H9 (cell line): Measurements from ENCODE around the gene SLC6A18. TPM values are rescaled to one million over a fixed set of nuclear protein-coding genes. Genes with fewer than 3 reads are reported as not detected.
A peak's percentile ranks its signal among the peaks of the same experiment; 100 is the strongest.

Source experiments
- DNase-seq: peaks from one replicate; pipeline ENCODE4 v3.0.0-alpha.2; 2017
- H2AFZ ChIP-seq: one replicate; pipeline ENCODE4 v1.6.1; 2013; ENCODE audit warnings: mild to moderate bottlenecking, low read length, control low read depth, moderate library complexity
- H2AK5ac ChIP-seq: 2 replicates; pipeline ENCODE4 v1.6.1; 2013; ENCODE audit warnings: low read length, control low read depth, mixed read lengths; ENCODE audit not compliant: insufficient read length
- H2BK120ac ChIP-seq: one replicate; pipeline ENCODE4 v1.6.1; 2013; ENCODE audit warnings: low read depth, mild to moderate bottlenecking, low read length, control low read depth, inconsistent platforms; ENCODE audit not compliant: poor library complexity, severe bottlenecking
- H2BK12ac ChIP-seq: 2 replicates; pipeline ENCODE4 v1.6.1; 2013; ENCODE audit warnings: low read length, control low read depth, mixed read lengths, low read depth; ENCODE audit not compliant: insufficient read length
- H2BK15ac ChIP-seq: 2 replicates; pipeline ENCODE4 v1.6.1; 2013; ENCODE audit warnings: low read depth, low read length, control low read depth
- H2BK20ac ChIP-seq: one replicate; pipeline ENCODE4 v1.6.1; 2013; ENCODE audit warnings: low read depth, mild to moderate bottlenecking, low read length, control low read depth, inconsistent platforms; ENCODE audit not compliant: poor library complexity, severe bottlenecking
- H2BK5ac ChIP-seq: 2 replicates; pipeline ENCODE4 v1.6.1; 2013; ENCODE audit warnings: low read length, control low read depth, mixed read lengths; ENCODE audit not compliant: insufficient read length
- H3K14ac ChIP-seq: 2 replicates; pipeline ENCODE4 v1.6.1; 2013; ENCODE audit warnings: low read length, control low read depth; ENCODE audit not compliant: insufficient read depth
- H3K18ac ChIP-seq: 2 replicates; pipeline ENCODE4 v1.6.1; 2013; ENCODE audit warnings: low read depth, mild to moderate bottlenecking, mixed read lengths, low read length, control low read depth; ENCODE audit not compliant: insufficient read length
- H3K23ac ChIP-seq: 2 replicates; pipeline ENCODE4 v1.6.1; 2013; ENCODE audit warnings: low read length, control low read depth, mixed read lengths, low read depth; ENCODE audit not compliant: insufficient read length
- H3K23me2 ChIP-seq: 2 replicates; pipeline ENCODE4 v1.6.1; 2013; ENCODE audit warnings: low read depth, mild to moderate bottlenecking, mixed read lengths, low read length, control low read depth; ENCODE audit not compliant: insufficient read length, poor library complexity, severe bottlenecking
- H3K27ac ChIP-seq: 2 replicates; pipeline ENCODE4 v1.5.1; 2013; ENCODE audit warnings: low read length, control low read depth, mixed read lengths, low read depth; ENCODE audit not compliant: insufficient read length
- H3K27me3 ChIP-seq: 2 replicates; pipeline ENCODE4 v1.6.1; 2013; ENCODE audit warnings: low read length, control low read depth, inconsistent platforms; ENCODE audit not compliant: insufficient read depth
- H3K4ac ChIP-seq: 2 replicates; pipeline ENCODE4 v1.6.1; 2013; ENCODE audit warnings: low read depth, mild to moderate bottlenecking, control low read depth, inconsistent platforms, low read length, moderate library complexity
- H3K4me1 ChIP-seq: 2 replicates; pipeline ENCODE4 v1.6.1; 2013; ENCODE audit warnings: low read length, control low read depth, inconsistent platforms; ENCODE audit not compliant: insufficient read depth
- H3K4me2 ChIP-seq: 2 replicates; pipeline ENCODE4 v1.6.1; 2013; ENCODE audit warnings: low read length, control low read depth, mixed read lengths; ENCODE audit not compliant: insufficient read length, insufficient read depth
- H3K56ac ChIP-seq: 2 replicates; pipeline ENCODE4 v1.6.1; 2013; ENCODE audit warnings: low read depth, mild to moderate bottlenecking, mixed read lengths, low read length, control low read depth; ENCODE audit not compliant: insufficient read length
- H3K79me1 ChIP-seq: 2 replicates; pipeline ENCODE4 v1.6.1; 2013; ENCODE audit warnings: low read depth, mild to moderate bottlenecking, moderate library complexity, low read length, control low read depth, inconsistent platforms; ENCODE audit not compliant: insufficient read depth, poor library complexity, severe bottlenecking
- H3K79me2 ChIP-seq: 2 replicates; pipeline ENCODE4 v1.6.1; 2013; ENCODE audit warnings: low read length, control low read depth, inconsistent platforms; ENCODE audit not compliant: insufficient read depth
- H3K9ac ChIP-seq: 2 replicates; pipeline ENCODE4 v1.6.1; 2013; ENCODE audit warnings: low read length, control low read depth, mixed read lengths; ENCODE audit not compliant: insufficient read length; ENCODE audit errors: extremely low read depth
- H3K9me3 ChIP-seq: one replicate; pipeline ENCODE4 v1.6.1; 2013; ENCODE audit warnings: low read depth, low read length, inconsistent platforms; ENCODE audit not compliant: control insufficient read depth
- H3T11ph ChIP-seq: one replicate; pipeline ENCODE4 v1.6.1; 2013; ENCODE audit warnings: mild to moderate bottlenecking, low read length, control low read depth, inconsistent platforms
- H4K20me1 ChIP-seq: one replicate; pipeline ENCODE4 v1.6.1; 2013; ENCODE audit not compliant: control insufficient read depth, insufficient read length, insufficient read depth
- H4K5ac ChIP-seq: 2 replicates; pipeline ENCODE4 v1.6.1; 2013; ENCODE audit warnings: low read depth, mild to moderate bottlenecking, mixed read lengths, low read length, control low read depth; ENCODE audit not compliant: insufficient read length
- H4K8ac ChIP-seq: replicated peaks from 2 replicates; pipeline ENCODE4 v1.6.1; 2013; ENCODE audit warnings: low read length, control low read depth, mixed read lengths, low read depth; ENCODE audit not compliant: insufficient read length
- H4K91ac ChIP-seq: 2 replicates; pipeline ENCODE4 v1.6.1; 2013; ENCODE audit warnings: low read depth, mild to moderate bottlenecking, moderate library complexity, mixed read lengths, low read length, control low read depth; ENCODE audit not compliant: insufficient read length
- H3K27ac Mint-ChIP-seq, 3 experiments: 2 replicates in 2 of 3; 3 replicates in 1 of 3; pipeline ENCODE4 v1.8.0; 2020 to 2021; ENCODE audit warnings: mixed read lengths in 3 of 3, mild to moderate bottlenecking in 1 of 3, moderate library complexity in 1 of 3
- H3K27me3 Mint-ChIP-seq: 2 replicates; pipeline ENCODE4 v1.8.0; 2021; ENCODE audit warnings: low read depth, mild to moderate bottlenecking, moderate library complexity, mixed read lengths
- H3K36me3 Mint-ChIP-seq, 3 experiments: 2 replicates in 2 of 3; 3 replicates in 1 of 3; pipeline ENCODE4 v1.8.0; 2020 to 2021; ENCODE audit warnings: low read depth in 3 of 3, mixed read lengths in 3 of 3; ENCODE audit not compliant: insufficient read depth in 1 of 3
- H3K4me1 Mint-ChIP-seq, 2 experiments: 2 replicates each; pipeline ENCODE4 v1.8.0; 2020; ENCODE audit warnings: mixed read lengths in 2 of 2
- H3K4me3 Mint-ChIP-seq, 2 experiments: 2 replicates in 1 of 2; 3 replicates in 1 of 2; pipeline ENCODE4 v1.8.0; 2020 to 2021; ENCODE audit warnings: mild to moderate bottlenecking in 2 of 2, mixed read lengths in 2 of 2, moderate library complexity in 1 of 2
- H3K9me3 Mint-ChIP-seq, 2 experiments: 2 replicates in 1 of 2; 3 replicates in 1 of 2; pipeline ENCODE4 v1.8.0; 2020; ENCODE audit warnings: mild to moderate bottlenecking in 2 of 2, mixed read lengths in 2 of 2, moderate library complexity in 1 of 2
- WGBS: extraction: QIAGEN DNeasy Blood & Tissue Kit; methylation state at CpG from one replicate; pipeline ENCODE4 v1.1.7; 2013; ENCODE audit warnings: missing lambda C conversion rate, low lambda C conversion rate, mixed read lengths; ENCODE audit not compliant: insufficient read length; ENCODE audit errors: extremely low coverage; 5-methylcytosine and 5-hydroxymethylcytosine counted together
- total RNA-seq: library from RNA; stranded (reverse); gene quantifications from 2 replicates; pipeline ENCODE4 v1.2.1, GENCODE V29; 2021
- TF ChIP-seq, protein P1 (sequence below): fragments of 200-600 bp; sonication (generic); conservative IDR thresholded peaks from 3 replicates; pipeline ENCODE4 v1.8.0; 2021; ENCODE audit warnings: antibody characterized with exemption, mild to moderate bottlenecking

Gene SLC6A18
- total RNA-seq, 1 experiment from 2014 or later: not detected

- Histone ChIP-seq H3K27ac (no peak overlapping the region), H3K4me1 (no peaks in the 10 kb centered on the region), H4K5ac (no peak overlapping the region), H2AFZ (no peak overlapping the region), H3K79me1 (peaks cover 1% of the 10 kb centered on the region), H4K20me1 (no peaks in the 10 kb centered on the region), H3K9me3 (no peaks in the 10 kb centered on the region), H2BK120ac (no peak overlapping the region), H3K27me3 (no peaks in the 10 kb centered on the region), H3K18ac (no peak overlapping the region), H2BK15ac (no peak overlapping the region), H3K9ac (no peak overlapping the region), H3T11ph (no peak overlapping the region), H3K4me2 (no peak overlapping the region), H4K8ac (no peak overlapping the region), H4K91ac (no peak overlapping the region), H3K23ac (no peak overlapping the region), H3K56ac (no peak overlapping the region), H2BK5ac (no peak overlapping the region), H3K79me2 (no peaks in the 10 kb centered on the region), H2AK5ac (no peak overlapping the region), H2BK20ac (no peak overlapping the region), H3K14ac (no peak overlapping the region; the same call in 1 of the 2 replicates), H2BK12ac (no peak overlapping the region), H3K4ac (no peak overlapping the region), H3K23me2 (peaks cover 12% of the 10 kb centered on the region)
- no CpG with 5 or more reads among the region's 60 CpGs for WGBS
- H3K27ac Mint-ChIP-seq: no peak overlapping the region
- peaks cover 14% of the 10 kb centered on the region for H3K27me3 Mint-ChIP-seq
- peak; percentile 27 for DNase-seq
- peaks cover 1 to 14% (median 8%) of the 10 kb centered on the region in 3 experiments for H3K36me3 Mint-ChIP-seq
- peak overlapping the region; percentile 50 to 71 for H3K4me3 Mint-ChIP-seq
- no peaks in the 10 kb centered on the region for H3K4me1 Mint-ChIP-seq
- H3K9me3 Mint-ChIP-seq: no peaks in the 10 kb centered on the region; a peak in 1 of 5 replicates
- TF ChIP-seq, protein P1, sequence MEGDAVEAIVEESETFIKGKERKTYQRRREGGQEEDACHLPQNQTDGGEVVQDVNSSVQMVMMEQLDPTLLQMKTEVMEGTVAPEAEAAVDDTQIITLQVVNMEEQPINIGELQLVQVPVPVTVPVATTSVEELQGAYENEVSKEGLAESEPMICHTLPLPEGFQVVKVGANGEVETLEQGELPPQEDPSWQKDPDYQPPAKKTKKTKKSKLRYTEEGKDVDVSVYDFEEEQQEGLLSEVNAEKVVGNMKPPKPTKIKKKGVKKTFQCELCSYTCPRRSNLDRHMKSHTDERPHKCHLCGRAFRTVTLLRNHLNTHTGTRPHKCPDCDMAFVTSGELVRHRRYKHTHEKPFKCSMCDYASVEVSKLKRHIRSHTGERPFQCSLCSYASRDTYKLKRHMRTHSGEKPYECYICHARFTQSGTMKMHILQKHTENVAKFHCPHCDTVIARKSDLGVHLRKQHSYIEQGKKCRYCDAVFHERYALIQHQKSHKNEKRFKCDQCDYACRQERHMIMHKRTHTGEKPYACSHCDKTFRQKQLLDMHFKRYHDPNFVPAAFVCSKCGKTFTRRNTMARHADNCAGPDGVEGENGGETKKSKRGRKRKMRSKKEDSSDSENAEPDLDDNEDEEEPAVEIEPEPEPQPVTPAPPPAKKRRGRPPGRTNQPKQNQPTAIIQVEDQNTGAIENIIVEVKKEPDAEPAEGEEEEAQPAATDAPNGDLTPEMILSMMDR: no peak
Observed at GRCh38 chr5:1293416-1294205, 68.4 kb downstream of the SLC6A18 start.
